Activated B cell treated with CpG ODN at 0.5 μM for 24 hours (primary cell): ENCODE measurements around the gene FOXP1. TPM values are rescaled to one million over a fixed set of nuclear protein-coding genes. Genes with fewer than 3 reads are reported as not detected.
A peak's percentile ranks its signal among the peaks of the same experiment; 100 is the strongest.

Source experiments
- ATAC-seq: fragments of 200-7000 bp; cut with Tn5 transposase; one replicate; pipeline ENCODE4 v1.10.0; 2021; ENCODE audit warnings: low read depth, mild to moderate bottlenecking, moderate library complexity
- CTCF ChIA-PET: fragments of 350-600 bp; sonication (Branson Sonifier 250); formaldehyde crosslinking; loops from one replicate; lab custom pipeline; 2021; ENCODE audit warnings: antibody characterized with exemption; lab: Charles Lee
- POLR2A ChIA-PET: fragments of 350-600 bp; sonication (Branson Sonifier 250); formaldehyde crosslinking; loops from one replicate; lab custom pipeline; 2021; ENCODE audit warnings: antibody characterized with exemption; lab: Charles Lee
- DNase-seq: peaks from one replicate; pipeline ENCODE4 v3.0.0; 2022
- H3K27ac Mint-ChIP-seq: one replicate; pipeline ENCODE4 v1.8.0; 2020; ENCODE audit warnings: mixed read lengths
- H3K27me3 Mint-ChIP-seq: one replicate; pipeline ENCODE4 v1.8.0; 2021; ENCODE audit warnings: mixed read lengths
- H3K36me3 Mint-ChIP-seq: one replicate; pipeline ENCODE4 v1.8.0; 2021; ENCODE audit warnings: low read depth, mixed read lengths
- H3K4me1 Mint-ChIP-seq: one replicate; pipeline ENCODE4 v1.8.0; 2021; ENCODE audit warnings: mixed read lengths
- H3K4me3 Mint-ChIP-seq: one replicate; pipeline ENCODE4 v1.8.0; 2020; ENCODE audit warnings: mild to moderate bottlenecking, mixed read lengths
- H3K9me3 Mint-ChIP-seq: one replicate; pipeline ENCODE4 v1.8.0; 2020; ENCODE audit warnings: mixed read lengths
- intact Hi-C: fragments of 100-400 bp; cut with micrococcal nuclease; formaldehyde crosslinking; loops from one replicate; pipeline ENCODE4 v1.15.1; 2024
- total RNA-seq: library from RNA; stranded (reverse); gene quantifications from 2 replicates; pipeline ENCODE4 v1.2.3, GENCODE V29; 2022
- TF ChIP-seq, protein P1 (sequence below): fragments of 200-600 bp; IDR thresholded peaks from one replicate; pipeline ENCODE4 v1.8.0; 2022; ENCODE audit warnings: antibody characterized with exemption, mild to moderate bottlenecking

The FOXP1 gene
- total RNA-seq, 1 donor from 2014 or later: 563 TPM

DNA sequence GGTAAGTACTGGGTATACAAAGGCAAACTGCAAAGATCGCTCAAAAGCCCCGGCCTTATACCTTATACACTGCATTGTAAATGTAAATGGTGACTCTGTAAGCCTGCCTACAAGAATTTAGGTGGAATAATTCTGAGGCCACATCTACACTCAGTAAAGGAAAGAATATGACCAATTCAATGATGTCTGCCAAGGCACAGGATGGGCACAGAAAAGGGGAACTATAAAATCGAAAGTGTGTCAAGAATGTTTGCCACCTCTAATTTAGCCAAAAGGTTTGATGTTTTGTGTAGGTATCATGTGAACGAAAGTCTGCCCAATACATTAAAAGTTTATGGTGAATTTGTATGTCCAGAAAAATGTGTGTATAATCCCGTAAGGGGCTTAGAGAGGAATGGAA is 96.1 kb downstream of the FOXP1 start:
- ATAC-seq: peak; percentile 86
- POLR2A ChIA-PET: no interaction called here
- Mint-ChIP-seq H3K4me1 (peaks cover 60% of the 10 kb centered on the region), H3K36me3 (peaks cover 26% of the 10 kb centered on the region), H3K9me3 (peaks cover 6% of the 10 kb centered on the region), H3K27ac (peak overlapping the region; percentile 75), H3K4me3 (peak overlapping the region; percentile 24), H3K27me3 (no peaks in the 10 kb centered on the region)
- intact Hi-C loops: loop anchor here (1.0 kb wide), 1 partner anchor 8 kb away; no protein-coding TSS in a partner anchor
- TF ChIP-seq, protein P1, sequence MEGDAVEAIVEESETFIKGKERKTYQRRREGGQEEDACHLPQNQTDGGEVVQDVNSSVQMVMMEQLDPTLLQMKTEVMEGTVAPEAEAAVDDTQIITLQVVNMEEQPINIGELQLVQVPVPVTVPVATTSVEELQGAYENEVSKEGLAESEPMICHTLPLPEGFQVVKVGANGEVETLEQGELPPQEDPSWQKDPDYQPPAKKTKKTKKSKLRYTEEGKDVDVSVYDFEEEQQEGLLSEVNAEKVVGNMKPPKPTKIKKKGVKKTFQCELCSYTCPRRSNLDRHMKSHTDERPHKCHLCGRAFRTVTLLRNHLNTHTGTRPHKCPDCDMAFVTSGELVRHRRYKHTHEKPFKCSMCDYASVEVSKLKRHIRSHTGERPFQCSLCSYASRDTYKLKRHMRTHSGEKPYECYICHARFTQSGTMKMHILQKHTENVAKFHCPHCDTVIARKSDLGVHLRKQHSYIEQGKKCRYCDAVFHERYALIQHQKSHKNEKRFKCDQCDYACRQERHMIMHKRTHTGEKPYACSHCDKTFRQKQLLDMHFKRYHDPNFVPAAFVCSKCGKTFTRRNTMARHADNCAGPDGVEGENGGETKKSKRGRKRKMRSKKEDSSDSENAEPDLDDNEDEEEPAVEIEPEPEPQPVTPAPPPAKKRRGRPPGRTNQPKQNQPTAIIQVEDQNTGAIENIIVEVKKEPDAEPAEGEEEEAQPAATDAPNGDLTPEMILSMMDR: no peak
- CTCF ChIA-PET: no interaction called here
- no peak for DNase-seq

DNA sequence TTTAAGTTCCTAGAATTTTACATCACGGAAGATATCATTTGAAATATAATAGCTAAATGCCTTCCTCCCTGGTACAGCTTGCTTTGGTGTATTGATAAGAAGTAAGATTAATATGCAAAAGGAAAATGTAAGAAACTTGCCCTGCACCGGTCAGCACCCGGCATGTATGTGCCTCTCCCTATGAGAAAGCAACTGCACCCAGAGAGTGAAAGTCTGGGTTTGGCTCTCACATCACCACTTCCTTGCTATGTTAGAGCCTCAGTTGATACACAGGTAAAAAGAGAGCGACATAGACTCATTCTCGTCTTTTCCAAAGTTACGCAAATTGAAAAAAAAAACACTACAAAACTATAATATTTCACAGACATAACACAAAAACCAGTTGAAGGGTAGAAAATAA is 96.7 kb downstream of the FOXP1 start:
- H3K9me3 Mint-ChIP-seq: peaks cover 6% of the 10 kb centered on the region
- no peak for ATAC-seq
- H3K4me1 Mint-ChIP-seq: peaks cover 58% of the 10 kb centered on the region
- intact Hi-C loops: loop anchor here (1.0 kb wide), 1 partner anchor 8 kb away; no protein-coding TSS in a partner anchor
- no peak for DNase-seq
- no peaks in the 10 kb centered on the region for H3K27me3 Mint-ChIP-seq
- CTCF ChIA-PET: no interaction called here
- H3K4me3 Mint-ChIP-seq: no peak overlapping the region
- H3K36me3 Mint-ChIP-seq: peaks cover 25% of the 10 kb centered on the region
- H3K27ac Mint-ChIP-seq: peak overlapping the region; percentile 75
- TF ChIP-seq, protein P1: no peak
- POLR2A ChIA-PET: no interaction called here

DNA sequence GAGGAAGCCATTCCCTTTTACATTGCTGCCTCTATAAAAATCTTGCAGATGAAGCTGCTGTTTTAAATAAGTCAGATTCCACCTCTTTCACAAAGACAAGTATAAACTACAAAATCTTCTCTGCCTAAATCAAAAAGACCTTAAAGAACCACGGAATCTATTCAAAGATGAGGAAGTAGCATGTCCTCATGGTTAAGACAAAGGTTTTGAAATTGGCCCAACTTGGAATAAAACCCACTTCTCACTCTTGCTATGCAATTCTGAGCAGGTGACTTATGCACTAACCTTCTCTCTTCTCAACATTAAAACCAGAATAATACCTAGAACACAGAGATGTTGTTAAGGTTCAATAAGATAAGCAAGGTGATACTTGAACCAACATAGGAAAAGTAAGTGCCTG is 97.6 kb downstream of the FOXP1 start:
- Mint-ChIP-seq H3K27me3 (no peaks in the 10 kb centered on the region), H3K36me3 (peaks cover 19% of the 10 kb centered on the region), H3K27ac (peak overlapping the region; percentile 41), H3K4me3 (no peak overlapping the region), H3K9me3 (no peaks in the 10 kb centered on the region), H3K4me1 (peaks cover 61% of the 10 kb centered on the region)
- DNase-seq (no peak), ATAC-seq (no peak)
- TF ChIP-seq, protein P1: no peak
- intact Hi-C loops: no loop called here
- ChIA-PET CTCF (no interaction called here), POLR2A (interaction anchor here (0.6 to 0.9 kb wide), 3 partner anchors 109 to 504 kb away, joined by 3 to 4 read pairs (median 4); no protein-coding TSS in a partner anchor)

DNA sequence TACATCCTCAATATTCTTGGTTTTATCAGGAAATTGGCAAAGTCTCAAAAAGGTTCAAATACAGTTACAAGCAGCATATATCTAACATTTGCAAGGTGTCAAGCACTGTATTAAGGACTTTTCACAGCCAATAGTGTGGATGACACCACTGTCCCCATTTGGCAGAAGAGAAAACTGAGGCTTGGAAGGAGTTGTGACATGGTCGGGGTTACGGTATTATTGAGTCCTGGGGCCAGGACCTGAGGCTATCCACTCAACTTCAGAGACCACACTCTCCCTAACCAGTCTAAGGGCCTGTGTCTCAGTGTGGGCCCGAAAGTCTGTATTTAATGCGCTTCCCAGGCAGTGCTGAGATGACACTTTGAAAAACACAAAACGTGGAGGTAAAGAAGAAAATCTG is 99.1 kb downstream of the FOXP1 start:
- TF ChIP-seq, protein P1: no peak
- H3K9me3 Mint-ChIP-seq: no peaks in the 10 kb centered on the region
- peaks cover 70% of the 10 kb centered on the region for H3K4me1 Mint-ChIP-seq
- H3K27me3 Mint-ChIP-seq: no peaks in the 10 kb centered on the region
- no peak for DNase-seq
- H3K4me3 Mint-ChIP-seq: no peak overlapping the region
- intact Hi-C loops: no loop called here
- CTCF ChIA-PET: no interaction called here
- ATAC-seq: no peak
- H3K27ac Mint-ChIP-seq: no peak overlapping the region
- peaks cover 11% of the 10 kb centered on the region for H3K36me3 Mint-ChIP-seq
- POLR2A ChIA-PET: interaction anchor here (1.0 kb wide), 1 partner anchor 149 kb away, joined by 4 read pairs; no protein-coding TSS in a partner anchor

DNA sequence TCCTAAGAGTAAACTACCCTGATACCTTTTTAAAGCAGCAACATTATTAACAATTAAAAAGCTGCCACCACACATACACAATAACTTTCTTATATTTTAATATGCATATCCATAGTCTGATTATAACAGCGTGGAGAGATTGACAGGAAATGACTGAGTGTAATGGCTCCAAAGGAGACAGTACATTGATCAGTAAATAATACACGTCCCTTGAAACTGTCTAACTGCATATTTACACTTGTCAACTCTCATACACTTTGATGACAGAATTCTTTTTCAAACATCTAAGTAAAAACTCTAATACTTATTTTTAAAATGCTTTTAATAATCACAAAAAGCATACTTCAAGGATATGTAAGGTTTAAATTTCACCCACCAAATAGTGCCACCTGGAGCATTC is 99.5 kb downstream of the FOXP1 start:
- H3K27ac Mint-ChIP-seq: no peak overlapping the region

More for the DNA sequence above, 99.5 kb downstream of the FOXP1 start:
- ATAC-seq: no peak
- TF ChIP-seq, protein P1: no peak
- H3K36me3 Mint-ChIP-seq: peaks cover 7% of the 10 kb centered on the region
- H3K4me3 Mint-ChIP-seq: no peak overlapping the region
- ChIA-PET CTCF (no interaction called here), POLR2A (no interaction called here)
- no peaks in the 10 kb centered on the region for H3K27me3 Mint-ChIP-seq
- DNase-seq: no peak
- H3K4me1 Mint-ChIP-seq: peaks cover 71% of the 10 kb centered on the region
- H3K9me3 Mint-ChIP-seq: no peaks in the 10 kb centered on the region
- intact Hi-C loops: no loop called here
